ENCODE results near the gene PEX6. TPM values are rescaled to one million over a fixed set of nuclear protein-coding genes. Genes with fewer than 3 reads are reported as not detected.
A peak's percentile ranks its signal among the peaks of the same experiment; 100 is the strongest.

Gene PEX6
- total and polyA plus RNA-seq, 2 of the 13 experiments (the other 11 are each of a cell fraction or from before 2014, with no cell fraction given): 5.1 to 6.7 TPM

GRCh38 chr6:42938987-42939809 is 39.8 kb downstream of the PEX6 start (continued):
- TF ChIP-seq HOMEZ (CRISPR knock-in tag; IDR thresholded peaks at IDR 0.05; ENCODE audit: low read depth): peak; percentile 94
- peak; percentile 49; the same call in 1 of the 2 replicates for TF ChIP-seq MYPOP (CRISPR knock-in tag; IDR thresholded peaks at IDR 0.05)
- peak; percentile 89 for TF ChIP-seq TBX2 (CRISPR knock-in tag; IDR thresholded peaks at IDR 0.05; ENCODE audit: borderline replicate concordance)
- no peak; the same call in 1 of the 2 replicates for TF ChIP-seq ZNF616 (CRISPR knock-in tag; IDR thresholded peaks at IDR 0.05; ENCODE audit: low read depth)
- no peak for TF ChIP-seq TERF1 (CRISPR knock-in tag; IDR thresholded peaks at IDR 0.05)
- TF ChIP-seq SP5 (CRISPR knock-in tag; IDR thresholded peaks at IDR 0.05; ENCODE audit: borderline replicate concordance, low read depth): peak; percentile 96
- TF ChIP-seq ARID5B (CRISPR knock-in tag; IDR thresholded peaks at IDR 0.05): peak; percentile 86
- TF ChIP-seq TSC22D2 (CRISPR knock-in tag; IDR thresholded peaks at IDR 0.05; ENCODE audit: borderline replicate concordance): no peak
- TF ChIP-seq ZNF83 (CRISPR knock-in tag; IDR thresholded peaks at IDR 0.05; ENCODE audit: borderline replicate concordance): no peak
- TF ChIP-seq CREB3 (CRISPR knock-in tag; IDR thresholded peaks at IDR 0.05): no peak
- peak; percentile 71; the same call in 1 of the 2 replicates for TF ChIP-seq ZBTB38 (CRISPR knock-in tag; IDR thresholded peaks at IDR 0.05)
- peak; percentile 88 for TF ChIP-seq AHDC1 (CRISPR knock-in tag; IDR thresholded peaks at IDR 0.05; ENCODE audit: borderline replicate concordance)

Measured in HepG2 (cell line).